Endothelial cell of umbilical vein (primary cell): ENCODE data around the gene CCDC6. TPM values are rescaled to one million over a fixed set of nuclear protein-coding genes. Genes with fewer than 3 reads are reported as not detected.

Source experiments
- BruUV-seq: library from RNA; stranded (reverse); fragments of 400-500 nt; replicated peaks from 2 replicates; lab custom pipeline; 2021; lab: Mats Ljungman, UMichigan
- CTCF ChIA-PET: fragments of 300-600, 350-600 bp; sonication (Branson Sonifier 250); formaldehyde crosslinking; loops from one replicate; lab custom pipeline; 2021; ENCODE audit warnings: antibody characterized with exemption, inconsistent platforms; lab: Charles Lee
- POLR2A ChIA-PET: fragments of 300-600, 350-600 bp; sonication (Branson Sonifier 250); formaldehyde crosslinking; loops from one replicate; lab custom pipeline; 2021; ENCODE audit warnings: antibody characterized with exemption, inconsistent platforms; lab: Charles Lee
- DNase-seq: peaks from one replicate; pipeline ENCODE4 v3.0.0-alpha.2; 2011; ENCODE audit warnings: low read depth, low spot score
- FAIRE-seq: peaks from 2 replicates; lab custom pipeline; 2011; peaks lifted over from hg19 to GRCh38; lab: Jason Lieb, UNC
- H2AFZ ChIP-seq: 2 replicates; pipeline ENCODE4 v1.6.0; 2012; ENCODE audit warnings: low read depth, low read length, control low read depth, inconsistent platforms
- H3K27ac ChIP-seq: 2 replicates; pipeline ENCODE4 v1.5.1; 2011; ENCODE audit warnings: low read depth, mild to moderate bottlenecking, control low read depth, low read length, moderate library complexity; ENCODE audit not compliant: insufficient read depth
- H3K27me3 ChIP-seq, 2 experiments: 2 replicates each; pipeline versions ENCODE4 v1.6.0 to v1.6.1; 2011; ENCODE audit warnings: low read length in 2 of 2, mixed read lengths in 1 of 2; ENCODE audit not compliant: control insufficient read depth in 2 of 2, insufficient read depth in 2 of 2
- H3K36me3 ChIP-seq, 2 experiments: 2 replicates in 1 of 2; 3 replicates in 1 of 2; pipeline ENCODE4 v1.5.1; 2011; ENCODE audit warnings: low read length in 2 of 2, mild to moderate bottlenecking in 1 of 2, moderate library complexity in 1 of 2; ENCODE audit not compliant: control insufficient read depth in 2 of 2, insufficient read depth in 2 of 2; ENCODE audit errors: extremely low read depth in 1 of 2
- H3K4me1 ChIP-seq: 3 replicates; pipeline ENCODE4 v1.5.1; 2011; ENCODE audit warnings: mild to moderate bottlenecking, low read length; ENCODE audit not compliant: control insufficient read depth, insufficient read depth; ENCODE audit errors: extremely low read depth
- H3K4me2 ChIP-seq: 2 replicates; pipeline ENCODE4 v1.6.1; 2011; ENCODE audit warnings: low read length, control low read depth, mixed read lengths; ENCODE audit not compliant: insufficient read depth
- H3K4me3 ChIP-seq, 3 experiments: fragments of 200-600 bp in 1 of 3; sonication (generic), shearing (Covaris generic) in 1 of 3; replicated peaks in 1 of 3; 2 replicates each; pipeline ENCODE4 v1.5.1; 2011 to 2016; ENCODE audit warnings: control low read depth in 3 of 3, low read length in 3 of 3, mild to moderate bottlenecking in 2 of 3, inconsistent platforms in 1 of 3, low read depth in 1 of 3, moderate library complexity in 1 of 3; ENCODE audit not compliant: insufficient read depth in 1 of 3
- H3K79me2 ChIP-seq: 2 replicates; pipeline ENCODE4 v1.6.0; 2012; ENCODE audit warnings: low read length, inconsistent platforms; ENCODE audit not compliant: control insufficient read depth, insufficient read depth
- H3K9ac ChIP-seq: replicated peaks from 2 replicates; pipeline ENCODE3; 2011; ENCODE audit warnings: low read length, control low read depth; ENCODE audit not compliant: insufficient read depth; ENCODE audit errors: extremely low read depth
- H3K9me1 ChIP-seq: replicated peaks from 3 replicates; pipeline ENCODE4 v1.6.0; 2011; ENCODE audit warnings: mild to moderate bottlenecking, low read length; ENCODE audit not compliant: control insufficient read depth, insufficient read depth; ENCODE audit errors: extremely low read depth
- H3K9me3 ChIP-seq: replicated peaks from 2 replicates; pipeline ENCODE4 v1.5.1; 2012; ENCODE audit warnings: low read length, inconsistent platforms; ENCODE audit not compliant: control insufficient read depth, insufficient read depth
- H4K20me1 ChIP-seq: replicated peaks from 2 replicates; pipeline ENCODE3; 2011; ENCODE audit warnings: mild to moderate bottlenecking, low read length; ENCODE audit not compliant: control insufficient read depth, insufficient read depth; ENCODE audit errors: extremely low read depth
- EZH2 ChIP-seq: IDR thresholded peaks from 2 replicates; pipeline ENCODE4 v1.6.1; 2012; ENCODE audit warnings: borderline replicate concordance, low read depth, mild to moderate bottlenecking, moderate library complexity, low read length, inconsistent platforms; ENCODE audit not compliant: severe bottlenecking
- FOS ChIP-seq: IDR thresholded peaks from 2 replicates; pipeline ENCODE4 v1.6.1; 2011; ENCODE audit warnings: mild to moderate bottlenecking, low read length, moderate library complexity, borderline replicate concordance; ENCODE audit not compliant: insufficient read depth
- GATA2 ChIP-seq: IDR thresholded peaks from 2 replicates; pipeline ENCODE4 v1.7.0; 2011; ENCODE audit warnings: low read depth, mild to moderate bottlenecking, moderate library complexity, mixed read lengths, low read length; ENCODE audit not compliant: insufficient read length, insufficient read depth
- POLR2A ChIP-seq: IDR thresholded peaks from 2 replicates; pipeline ENCODE4 v1.6.1; 2012; ENCODE audit warnings: low read depth, mild to moderate bottlenecking, control low read depth, low read length
- POLR2AphosphoS5 ChIP-seq: IDR thresholded peaks from 2 replicates; pipeline ENCODE4 v1.6.1; 2012; ENCODE audit warnings: low read depth, mild to moderate bottlenecking, control low read depth, low read length, moderate library complexity; ENCODE audit not compliant: insufficient read depth
- dilution Hi-C: fragments of 300-500 bp; cut with MboI; formaldehyde crosslinking; loops from one replicate; pipeline ENCODE4 v1.15.0; 2019; ENCODE audit warnings: low sequenced_read_pairs; ENCODE audit not compliant: extremely low pct_ligation_motif_present
- intact Hi-C: fragments of 100-400 bp; cut with micrococcal nuclease; formaldehyde crosslinking; loops from one replicate; pipeline ENCODE4 v1.10.0; 2022
- polyA plus RNA-seq, 4 experiments: library from polyadenylated mRNA; depleted of rRNA in 3 of 4; stranded (reverse) in 3 of 4; unstranded in 1 of 4; fragments of >200 nt; gene quantifications; 2 replicates each; pipeline versions ENCODE4 v1.2.1 to v1.2.3, GENCODE V29; 2011 to 2012; ENCODE audit warnings: missing spikeins in 1 of 4
- total RNA-seq: library from RNA; stranded (reverse); gene quantifications from 2 replicates; pipeline ENCODE4 v1.2.3, GENCODE V29; 2021
- TF ChIP-seq, protein P1 (sequence below), 2 donors: IDR thresholded peaks; 1 replicate in 1 of 2; 2 replicates in 1 of 2; pipeline ENCODE4 v1.5.1; 2011; ENCODE audit warnings: low read length in 2 of 2, mild to moderate bottlenecking in 2 of 2, moderate library complexity in 2 of 2, control low read depth in 1 of 2, inconsistent platforms in 1 of 2, low read depth in 1 of 2; ENCODE audit not compliant: insufficient read depth in 1 of 2; ENCODE audit errors: extremely low read depth in 1 of 2

The CCDC6 gene
- total and polyA plus RNA-seq, 2 donors (not counting 3 experiments of a cell fraction or from before 2014, with no cell fraction given): 16.8 to 36.8 TPM

DNA sequence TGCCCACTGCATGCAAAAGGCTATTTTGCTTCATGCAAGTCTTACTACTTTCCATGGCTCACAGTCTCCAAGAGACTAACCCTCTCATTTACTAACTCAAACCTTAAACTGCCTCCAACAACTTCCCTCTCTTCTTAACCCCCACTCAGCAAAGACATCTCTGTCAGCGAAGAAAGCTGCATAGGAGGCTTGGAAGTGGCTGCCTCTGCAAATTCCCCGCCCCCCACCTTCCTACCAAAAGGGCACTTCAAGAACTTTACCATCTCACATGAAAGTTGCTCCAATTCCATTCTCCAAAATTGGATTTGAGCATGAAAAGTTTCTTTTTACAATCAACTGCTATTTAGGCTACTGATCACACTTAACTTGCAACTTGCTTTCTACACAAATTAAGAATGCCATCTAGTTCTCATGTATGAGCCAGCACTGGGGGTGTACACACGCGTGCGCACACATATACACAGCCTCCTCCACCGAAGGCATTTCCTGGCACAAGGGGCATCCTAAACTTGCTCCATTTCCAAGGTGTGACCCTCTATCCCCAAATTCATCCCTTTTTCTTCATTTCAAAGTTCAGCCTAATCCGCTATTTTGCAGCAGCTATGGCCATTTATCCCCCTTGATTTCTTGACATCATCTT lies 1.8 kb downstream of the CCDC6 start:
- H3K27ac ChIP-seq: no peak overlapping the region
- peak overlapping the region; percentile 69 for H3K9ac ChIP-seq
- H3K9me1 ChIP-seq: no peaks in the 10 kb centered on the region
- dilution Hi-C loops: no loop called here
- ChIA-PET POLR2A (no interaction called here), CTCF (interaction anchor here (1.2 to 3.1 kb wide), 2 partner anchors 28 to 73 kb away, joined by 4 to 34 read pairs; no protein-coding TSS in a partner anchor)
- H4K20me1 ChIP-seq: peaks cover 3% of the 10 kb centered on the region
- H3K4me2 ChIP-seq: peak overlapping the region; percentile 87
- no peak for FAIRE-seq
- DNase-seq: no peak
- intact Hi-C loops: loop anchor here (10.0 kb wide), 3 partner anchors 300 to 520 kb away; no protein-coding TSS in a partner anchor
- H3K4me1 ChIP-seq: peaks cover 32% of the 10 kb centered on the region
- H3K36me3 ChIP-seq: no peaks in the 10 kb centered on the region
- no TSS peak for BruUV-seq
- no peak overlapping the region for H2AFZ ChIP-seq
- no peaks in the 10 kb centered on the region for H3K9me3 ChIP-seq
- H3K4me3 ChIP-seq: peak overlapping the region in 2 of 3 experiments; percentile 66 to 81
- H3K27me3 ChIP-seq: no peaks in the 10 kb centered on the region
- TF ChIP-seq EZH2: no peak
- TF ChIP-seq, protein P1, sequence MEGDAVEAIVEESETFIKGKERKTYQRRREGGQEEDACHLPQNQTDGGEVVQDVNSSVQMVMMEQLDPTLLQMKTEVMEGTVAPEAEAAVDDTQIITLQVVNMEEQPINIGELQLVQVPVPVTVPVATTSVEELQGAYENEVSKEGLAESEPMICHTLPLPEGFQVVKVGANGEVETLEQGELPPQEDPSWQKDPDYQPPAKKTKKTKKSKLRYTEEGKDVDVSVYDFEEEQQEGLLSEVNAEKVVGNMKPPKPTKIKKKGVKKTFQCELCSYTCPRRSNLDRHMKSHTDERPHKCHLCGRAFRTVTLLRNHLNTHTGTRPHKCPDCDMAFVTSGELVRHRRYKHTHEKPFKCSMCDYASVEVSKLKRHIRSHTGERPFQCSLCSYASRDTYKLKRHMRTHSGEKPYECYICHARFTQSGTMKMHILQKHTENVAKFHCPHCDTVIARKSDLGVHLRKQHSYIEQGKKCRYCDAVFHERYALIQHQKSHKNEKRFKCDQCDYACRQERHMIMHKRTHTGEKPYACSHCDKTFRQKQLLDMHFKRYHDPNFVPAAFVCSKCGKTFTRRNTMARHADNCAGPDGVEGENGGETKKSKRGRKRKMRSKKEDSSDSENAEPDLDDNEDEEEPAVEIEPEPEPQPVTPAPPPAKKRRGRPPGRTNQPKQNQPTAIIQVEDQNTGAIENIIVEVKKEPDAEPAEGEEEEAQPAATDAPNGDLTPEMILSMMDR (IDR thresholded peaks at IDR 0.05; ENCODE audit: extremely low read depth in 1 of 2, insufficient read depth in 1 of 2, low read depth in 1 of 2, low read length in 2 of 2): no peak
- no peak for TF ChIP-seq POLR2AphosphoS5
- no peak for TF ChIP-seq GATA2
- no peak for TF ChIP-seq FOS
- TF ChIP-seq POLR2A: no peak
- H3K79me2 ChIP-seq: peaks cover 65% of the 10 kb centered on the region
